ENCODE results near the gene CTSS.

- no peak for TF ChIP-seq CTCF (conservative IDR thresholded peaks at IDR 0.05; ENCODE audit: low read depth in 2 of 2)
- TF ChIP-seq EZH2 (IDR thresholded peaks at IDR 0.05; ENCODE audit: low read depth, unreplicated experiment) = no peak
- TF ChIP-seq NANOG (IDR thresholded peaks at IDR 0.05; ENCODE audit: borderline replicate concordance) = no peak
- no peak for TF ChIP-seq REST (IDR thresholded peaks at IDR 0.05; ENCODE audit: unreplicated experiment)
- TF ChIP-seq EZH2phosphoT487 (IDR thresholded peaks at IDR 0.05; ENCODE audit: unreplicated experiment) = no peak
- no peak for TF ChIP-seq POLR2AphosphoS5 (IDR thresholded peaks at IDR 0.05; ENCODE audit: low read depth)
- no peak for TF ChIP-seq STAT1 (IDR thresholded peaks at IDR 0.05; ENCODE audit: unreplicated experiment)
- no peak for TF ChIP-seq ZNF114 (CRISPR knock-in tag; IDR thresholded peaks at IDR 0.05)
- TF ChIP-seq JUNB (IDR thresholded peaks at IDR 0.05; ENCODE audit: unreplicated experiment) = no peak
- TF ChIP-seq CREB1 (CRISPR knock-in tag; IDR thresholded peaks at IDR 0.05; ENCODE audit: low read depth) = no peak
- no peak for TF ChIP-seq ZNF462 (CRISPR knock-in tag; IDR thresholded peaks at IDR 0.05)
- no peak for TF ChIP-seq ZNF331 (CRISPR knock-in tag; IDR thresholded peaks at IDR 0.05; ENCODE audit: low read depth)
These were observed 15.8 kb downstream of the CTSS start for GRCh38 chr1:150749720-150750311.

Data from GM23338 (cell line).